GM12865 (cell line): ENCODE data around the gene TCN1.
"Not testable (repeated sequence)": the region's sequence is repeated elsewhere in the genome, so short reads cannot be mapped to it uniquely, and the experiment has no call there.

Experiments used
- DNase-seq: peaks from one replicate; pipeline ENCODE4 v3.0.0; 2010; ENCODE audit warnings: low read depth
- H3K4me3 ChIP-seq: 2 replicates; pipeline ENCODE4 v1.5.1; 2011; ENCODE audit warnings: mild to moderate bottlenecking, low read depth, low read length, control low read depth
- TF ChIP-seq, protein P1 (sequence below): IDR thresholded peaks from 2 replicates; pipeline ENCODE4 v1.5.1; 2011; ENCODE audit warnings: low read length, control low read depth, low read depth, inconsistent platforms; ENCODE audit not compliant: insufficient read depth; ENCODE audit errors: missing control alignments

Gene TCN1

DNA sequence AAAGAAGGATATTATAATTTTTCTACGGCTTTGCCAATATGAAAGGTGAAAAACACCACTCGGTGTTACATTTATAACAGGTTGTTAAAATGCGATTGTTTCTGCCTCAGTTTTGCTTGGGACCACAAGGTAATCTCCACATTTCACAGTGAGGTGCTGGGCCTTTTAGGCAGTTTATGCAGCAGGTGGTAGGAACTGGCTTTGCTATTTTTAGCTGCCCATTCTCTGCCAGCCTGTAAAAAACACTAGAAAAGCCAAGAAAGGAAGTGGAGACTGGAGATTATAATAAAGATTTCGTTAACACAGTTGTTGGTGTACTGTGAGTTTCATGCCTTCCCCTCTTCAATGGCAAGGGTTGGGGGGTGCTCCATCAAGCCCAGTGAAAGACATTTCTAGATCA lies 47.7 kb downstream of the TCN1 start:
- TF ChIP-seq, protein P1, sequence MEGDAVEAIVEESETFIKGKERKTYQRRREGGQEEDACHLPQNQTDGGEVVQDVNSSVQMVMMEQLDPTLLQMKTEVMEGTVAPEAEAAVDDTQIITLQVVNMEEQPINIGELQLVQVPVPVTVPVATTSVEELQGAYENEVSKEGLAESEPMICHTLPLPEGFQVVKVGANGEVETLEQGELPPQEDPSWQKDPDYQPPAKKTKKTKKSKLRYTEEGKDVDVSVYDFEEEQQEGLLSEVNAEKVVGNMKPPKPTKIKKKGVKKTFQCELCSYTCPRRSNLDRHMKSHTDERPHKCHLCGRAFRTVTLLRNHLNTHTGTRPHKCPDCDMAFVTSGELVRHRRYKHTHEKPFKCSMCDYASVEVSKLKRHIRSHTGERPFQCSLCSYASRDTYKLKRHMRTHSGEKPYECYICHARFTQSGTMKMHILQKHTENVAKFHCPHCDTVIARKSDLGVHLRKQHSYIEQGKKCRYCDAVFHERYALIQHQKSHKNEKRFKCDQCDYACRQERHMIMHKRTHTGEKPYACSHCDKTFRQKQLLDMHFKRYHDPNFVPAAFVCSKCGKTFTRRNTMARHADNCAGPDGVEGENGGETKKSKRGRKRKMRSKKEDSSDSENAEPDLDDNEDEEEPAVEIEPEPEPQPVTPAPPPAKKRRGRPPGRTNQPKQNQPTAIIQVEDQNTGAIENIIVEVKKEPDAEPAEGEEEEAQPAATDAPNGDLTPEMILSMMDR = no peak
- no peak overlapping the region for H3K4me3 ChIP-seq
- DNase-seq = peak; percentile 9

DNA sequence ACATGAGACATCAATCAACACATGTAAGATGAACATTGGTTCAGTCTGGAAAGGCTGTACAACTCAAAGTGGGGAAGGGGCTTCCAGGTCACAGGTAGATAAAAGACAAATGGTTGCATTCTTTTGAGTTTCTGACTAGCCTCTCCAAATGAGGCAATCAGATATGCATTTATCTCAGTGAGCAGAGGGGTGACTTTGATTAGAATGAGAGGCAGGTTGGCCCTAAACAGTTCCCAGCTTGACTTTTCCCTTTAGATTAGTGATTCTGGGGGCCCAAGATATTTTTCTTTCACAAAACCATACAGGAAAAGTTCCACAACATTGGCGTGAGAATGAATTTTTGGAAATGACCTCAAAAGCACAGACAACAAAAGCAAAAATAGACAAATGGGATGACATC lies 49.9 kb downstream of the TCN1 start:
- not testable (repeated sequence) for DNase-seq, H3K4me3 ChIP-seq

- no peak for DNase-seq
- TF ChIP-seq, protein P1 = no peak
- H3K4me3 ChIP-seq = no peak overlapping the region
Measured at GRCh38 chr11:59815754-59816153, 50.5 kb downstream of the TCN1 start.

- no peak overlapping the region for H3K4me3 ChIP-seq
- TF ChIP-seq, protein P1 = no peak
- no peak for DNase-seq
Measured at GRCh38 chr11:59814021-59814420, 52.3 kb downstream of the TCN1 start.

DNA sequence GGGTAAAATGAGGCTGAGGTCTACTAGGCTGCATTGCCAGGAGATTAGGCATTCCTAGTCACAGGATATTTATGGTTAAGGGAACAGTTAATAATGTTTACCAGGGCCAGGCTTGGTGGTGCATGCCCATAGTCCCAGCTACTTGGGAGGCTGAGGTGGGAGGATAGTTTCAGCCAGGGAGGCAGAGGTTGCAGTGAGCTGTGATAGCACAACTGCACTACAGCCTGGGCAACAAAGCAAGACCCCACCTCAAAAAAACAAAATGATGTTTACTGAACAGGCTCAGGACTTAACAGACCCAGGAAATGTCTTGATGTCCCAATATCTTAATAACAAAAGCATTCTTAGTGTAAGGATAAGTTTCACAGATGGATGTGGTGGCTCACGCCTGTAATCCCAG lies 52.9 kb downstream of the TCN1 start:
- DNase-seq = no peak
- H3K4me3 ChIP-seq = no peak overlapping the region
- TF ChIP-seq, protein P1 = no peak

- H3K4me3 ChIP-seq = no peak overlapping the region
- TF ChIP-seq, protein P1 = no peak
- DNase-seq = no peak
Measured at GRCh38 chr11:59812220-59812619, 54.1 kb downstream of the TCN1 start.

DNA sequence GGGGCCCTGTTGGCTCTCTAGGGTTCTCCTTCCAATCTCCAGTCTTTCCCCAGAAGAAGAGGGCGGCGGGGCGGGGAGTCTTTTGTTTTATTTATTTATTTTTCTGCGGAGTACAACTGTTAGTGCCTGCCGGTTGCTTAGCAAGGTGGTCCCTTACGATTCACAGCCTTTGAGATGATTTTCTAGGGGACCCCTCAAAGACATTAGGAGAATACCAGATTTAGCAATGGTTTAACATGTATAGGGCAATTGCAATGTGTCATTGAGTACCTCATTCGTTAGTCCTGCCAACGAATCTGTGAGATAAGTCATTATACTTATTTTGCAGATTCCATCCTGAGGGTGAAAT lies 55.4 kb downstream of the TCN1 start:
- TF ChIP-seq, protein P1 = no peak
- H3K4me3 ChIP-seq = peak overlapping the region; percentile 67
- DNase-seq = no peak
